Suprapubic skin (tissue), 4 donors: Measurements from ENCODE around the gene MORC1.

Experiments
- CTCF ChIP-seq, 2 donors: fragments of 200-600 bp in 1 of 2; fragments of 450-650 bp in 1 of 2; sonication (generic) in 1 of 2; IDR thresholded peaks; one replicate each; pipeline ENCODE4 v1.5.1; 2016 to 2019; ENCODE audit warnings: antibody characterized with exemption in 2 of 2, mild to moderate bottlenecking in 1 of 2, moderate library complexity in 1 of 2
- POLR2A ChIP-seq, 2 donors: fragments of 450-650 bp; IDR thresholded peaks; one replicate each; pipeline ENCODE4 v1.6.1; 2017; ENCODE audit warnings: antibody characterized with exemption in 2 of 2, mild to moderate bottlenecking in 2 of 2, moderate library complexity in 2 of 2
- POLR2AphosphoS5 ChIP-seq, 3 donors: sonication (generic); formaldehyde crosslinking; IDR thresholded peaks; one replicate each; pipeline ENCODE4 v1.6.1; 2017; ENCODE audit warnings: antibody characterized with exemption in 3 of 3

- TF ChIP-seq CTCF (IDR thresholded peaks at IDR 0.05) (no peak), POLR2AphosphoS5 (IDR thresholded peaks at IDR 0.05) (no peak), POLR2A (IDR thresholded peaks at IDR 0.05) (no peak)
Measured at GRCh38 chr3:108972482-108972881, 145.5 kb downstream of the MORC1 start.
